NCI-H526 (cell line): ENCODE results near the gene EXOSC3.
A peak's percentile ranks its signal among the peaks of the same experiment; 100 is the strongest.
"Not testable (repeated sequence)": the region's sequence is repeated elsewhere in the genome, so short reads cannot be mapped to it uniquely, and the experiment has no call there.

Experiments used
- DNase-seq, 2 experiments: peaks; one replicate each; lab custom pipeline; 2025; lab: John Stamatoyannopoulos, UW

EXOSC3 gene

DNA sequence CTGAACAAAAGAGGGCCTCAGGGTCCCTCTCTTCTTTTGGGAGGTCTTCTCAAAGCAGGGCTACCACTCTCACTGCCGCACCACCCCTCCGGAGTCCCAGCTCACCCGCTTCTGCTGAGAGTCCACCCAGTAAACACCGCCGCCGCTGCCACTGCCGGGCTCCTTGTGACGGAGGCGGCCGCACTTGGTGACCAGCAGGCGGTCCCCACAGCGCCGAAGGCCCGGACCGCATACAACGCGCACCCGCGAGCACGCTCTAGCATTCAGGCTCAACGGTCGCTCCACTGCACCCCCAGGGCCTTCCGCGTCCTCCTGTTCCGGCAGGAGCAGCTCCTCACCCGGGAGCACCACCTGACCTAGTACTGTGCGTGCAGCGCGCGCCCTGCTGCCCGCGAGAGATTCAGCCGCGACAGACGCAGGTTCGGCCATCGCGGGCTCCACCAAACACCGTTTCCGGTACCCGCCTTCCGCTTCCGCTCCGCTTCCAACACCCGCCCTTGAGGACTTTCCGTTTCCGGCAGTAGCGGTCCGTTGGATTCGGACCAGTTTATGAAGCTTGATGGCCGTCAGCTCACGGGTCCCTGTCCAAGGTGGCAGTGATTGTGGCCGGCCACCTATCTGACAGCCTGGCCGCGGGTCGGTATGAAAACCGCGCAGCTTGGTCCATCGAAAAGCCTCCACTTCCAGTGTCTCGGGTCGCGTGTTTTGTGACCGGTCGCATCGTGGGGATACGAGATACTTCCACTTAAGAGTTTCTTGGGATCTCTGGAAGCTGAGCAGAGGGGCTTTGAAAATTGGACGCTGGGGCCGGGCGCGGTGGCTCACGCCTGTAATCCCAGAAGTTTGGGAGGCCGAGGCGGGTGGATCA, at the start of gene EXOSC3:
Gene EXOSC3, minus strand, starts transcription at position 449 of the 868 bp plus-strand sequence. Its CDS starts 20 bp downstream, at position 429.
- peak; percentile 82 to 94 for DNase-seq

- DNase-seq: no peak
Observed at GRCh38 chr9:37827483-37828165, 42.8 kb upstream of the EXOSC3 start.

DNA sequence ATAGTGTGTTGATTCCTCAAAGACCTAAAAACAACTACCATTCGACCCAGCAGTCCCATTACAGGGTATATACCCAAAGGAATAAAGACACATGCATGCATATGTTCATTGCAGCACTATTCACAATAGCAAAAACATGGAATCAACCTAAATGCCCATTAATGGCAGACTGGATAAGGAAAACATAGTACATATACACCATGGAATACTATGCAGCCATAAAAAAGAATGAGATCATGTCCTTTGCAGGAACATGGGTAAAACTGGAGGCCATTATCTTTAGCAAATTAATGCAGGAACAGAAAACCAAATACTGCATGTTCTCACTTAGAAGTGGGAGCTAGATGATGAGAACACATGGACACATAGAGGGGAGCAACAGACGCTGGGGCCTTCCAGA, 40.3 kb upstream of the EXOSC3 start:
- not testable (repeated sequence) for DNase-seq

DNA sequence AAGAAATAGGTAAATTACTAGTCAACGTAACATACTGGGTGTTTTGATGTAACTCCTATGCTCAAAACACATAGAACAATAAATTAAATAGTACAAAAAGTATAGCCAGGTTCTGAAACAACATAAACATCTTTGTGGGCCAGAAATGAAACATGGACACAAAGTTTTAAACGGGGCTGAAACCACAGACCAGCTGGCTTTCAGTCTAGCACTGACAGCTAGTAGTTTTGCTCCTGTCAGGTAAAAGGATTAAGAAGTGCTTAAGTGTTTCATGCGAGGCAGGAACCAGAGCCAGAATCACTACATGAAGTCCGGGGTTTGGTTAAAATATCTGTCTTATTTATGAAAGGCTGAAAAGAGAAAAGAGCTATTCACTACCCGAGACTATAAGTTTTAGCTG, 35.3 kb upstream of the EXOSC3 start:
- DNase-seq: no peak

GRCh38 chr9:37818849-37819248, 34.0 kb upstream of the EXOSC3 start:
- no peak for DNase-seq

GRCh38 chr9:37812773-37813379, 28.0 kb upstream of the EXOSC3 start:
- DNase-seq: no peak

DNA sequence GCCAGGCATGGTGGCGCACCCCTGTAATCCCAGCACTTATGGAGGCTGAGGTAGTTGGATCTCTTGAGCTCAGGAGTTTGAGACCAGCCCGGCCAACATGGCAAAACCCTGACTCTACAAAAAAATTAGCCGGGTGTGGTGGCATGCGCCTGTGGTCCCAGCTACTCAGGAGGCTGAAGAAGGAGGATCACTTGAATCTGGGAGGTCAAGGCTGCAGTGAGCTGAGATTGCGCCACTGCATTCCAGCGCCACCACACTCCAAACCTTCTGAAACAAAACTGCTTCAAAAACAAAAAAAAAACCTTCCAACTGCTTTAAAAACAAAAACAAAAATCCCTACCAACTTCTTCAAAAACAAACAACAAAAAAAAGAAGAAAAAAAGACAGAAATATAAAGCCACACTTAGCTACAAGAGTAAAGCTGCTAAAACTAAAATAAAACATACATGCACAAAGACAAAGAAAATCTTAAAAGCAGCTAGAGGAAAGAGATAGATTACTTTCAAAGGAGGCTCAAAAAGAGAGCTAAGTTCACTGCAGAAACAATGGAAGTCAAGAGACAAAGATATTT, 27.1 kb upstream of the EXOSC3 start:
- DNase-seq: no peak

- not testable (repeated sequence) for DNase-seq
Observed at GRCh38 chr9:37809676-37810075, 24.8 kb upstream of the EXOSC3 start.

- no peak for DNase-seq
Observed at GRCh38 chr9:37806271-37806670, 21.4 kb upstream of the EXOSC3 start.

- no peak for DNase-seq
Observed at GRCh38 chr9:37801959-37802711, 17.3 kb upstream of the EXOSC3 start.

- DNase-seq: peak in 1 of 2 experiments; percentile 70
Observed at GRCh38 chr9:37801287-37801850, 16.5 kb upstream of the EXOSC3 start.

DNA sequence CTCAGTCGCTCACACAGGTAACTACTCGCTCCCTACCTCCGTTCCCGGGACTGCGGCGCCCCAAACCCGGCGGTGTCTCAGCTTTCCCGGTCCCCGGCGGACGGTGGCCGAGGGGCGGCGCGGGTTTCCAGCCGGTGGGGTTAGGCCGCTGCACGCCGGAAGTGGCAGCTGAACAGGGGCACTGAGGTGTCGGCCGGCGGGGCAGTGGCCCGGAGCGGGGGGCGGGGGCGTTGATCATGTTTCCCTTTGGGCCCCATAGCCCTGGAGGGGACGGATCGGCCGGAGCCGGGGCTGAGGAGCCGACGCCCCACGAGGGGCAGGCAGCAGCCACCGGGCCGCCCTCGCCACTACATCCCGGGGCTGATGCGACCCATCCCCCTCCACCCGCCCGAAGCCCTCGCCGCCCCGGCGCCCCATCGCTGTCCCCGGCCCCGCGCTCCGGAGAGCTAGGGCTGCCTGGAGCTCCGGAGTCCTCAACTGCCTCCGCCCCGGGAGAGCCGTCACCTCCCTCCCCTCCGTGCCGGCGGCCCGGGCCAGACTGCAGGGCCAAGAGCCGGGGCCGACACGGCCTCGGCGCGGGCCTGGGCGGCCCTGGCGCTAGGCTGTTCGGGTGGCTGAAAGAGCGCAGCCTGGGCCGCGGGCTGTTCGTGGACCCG, 15.9 kb upstream of the EXOSC3 start, which contains the start of gene DCAF10:
Gene DCAF10, plus strand, starts transcription at position 167 of the 656 bp plus-strand sequence. Its CDS starts 70 bp downstream, at position 237.
- peak; percentile 63 to 92 for DNase-seq

DNA sequence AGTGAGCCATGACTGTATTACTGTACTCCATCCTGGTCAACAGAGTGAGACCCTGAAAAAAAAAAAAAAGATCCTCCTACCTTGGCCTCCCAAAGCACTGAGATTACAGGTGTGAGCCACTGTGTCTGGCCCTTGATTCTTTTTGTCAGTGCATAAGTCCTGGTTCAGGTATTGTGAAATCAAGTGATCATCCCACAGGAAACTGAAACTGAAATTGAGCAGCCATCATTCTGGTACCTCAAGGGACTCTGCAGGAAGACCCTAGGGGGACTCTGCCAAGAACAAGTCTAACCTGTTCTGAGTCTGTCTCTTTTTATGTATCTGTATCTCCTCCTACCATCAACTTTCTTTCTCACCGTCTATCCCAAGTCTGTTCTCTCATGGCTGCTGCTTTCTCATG, 13.8 kb upstream of the EXOSC3 start:
- no peak for DNase-seq

GRCh38 chr9:37796232-37796631, 11.4 kb upstream of the EXOSC3 start:
- no peak for DNase-seq

GRCh38 chr9:37792122-37792521, 7.3 kb upstream of the EXOSC3 start:
- DNase-seq: no peak

- no peak for DNase-seq
Observed at GRCh38 chr9:37790096-37790495, 5.2 kb upstream of the EXOSC3 start.

DNA sequence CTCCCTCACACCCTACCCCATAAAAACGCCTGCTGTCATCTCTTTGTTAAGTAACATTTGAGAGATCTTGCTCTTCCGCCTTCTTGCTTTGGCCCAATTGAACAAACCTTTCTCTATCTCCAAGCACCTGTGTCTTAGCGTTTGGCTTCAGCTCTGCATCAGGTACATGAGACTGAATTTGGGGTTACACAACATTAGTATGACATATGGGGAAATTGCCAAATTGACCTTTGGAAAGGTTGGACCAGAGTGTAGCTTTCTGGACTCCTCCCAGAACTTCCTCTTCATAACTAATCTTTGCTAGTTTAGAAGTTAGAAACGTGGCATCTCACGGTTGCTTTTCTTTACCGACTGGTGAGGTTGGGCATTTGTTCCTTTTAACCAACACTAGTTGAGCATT, 3.5 kb upstream of the EXOSC3 start:
- DNase-seq: no peak

DNA sequence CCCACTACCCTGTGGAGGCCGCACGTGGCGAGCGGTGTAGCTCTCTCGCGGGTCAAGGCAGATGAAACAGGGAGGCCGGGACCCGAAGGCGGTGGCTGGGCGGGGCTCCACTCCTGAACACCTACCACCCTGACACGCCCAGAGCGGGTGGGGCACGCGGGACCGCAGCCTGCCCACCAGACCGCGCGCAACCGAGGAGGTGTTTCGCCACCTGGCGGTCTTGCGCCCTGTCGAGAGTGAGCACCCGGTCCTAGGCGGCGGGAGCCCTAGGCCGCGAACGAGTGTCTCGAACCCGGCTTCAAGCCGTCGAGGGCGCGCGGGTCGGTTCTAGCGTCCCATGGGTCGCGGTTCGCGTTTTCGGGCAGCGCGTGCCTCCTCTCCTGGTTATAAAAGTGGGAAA, 2.2 kb upstream of the EXOSC3 start:
- DNase-seq: no peak

- peak in 1 of 2 experiments; percentile 38 for DNase-seq
Observed at GRCh38 chr9:37784291-37784615, 611 bp downstream of the EXOSC3 start.

DNA sequence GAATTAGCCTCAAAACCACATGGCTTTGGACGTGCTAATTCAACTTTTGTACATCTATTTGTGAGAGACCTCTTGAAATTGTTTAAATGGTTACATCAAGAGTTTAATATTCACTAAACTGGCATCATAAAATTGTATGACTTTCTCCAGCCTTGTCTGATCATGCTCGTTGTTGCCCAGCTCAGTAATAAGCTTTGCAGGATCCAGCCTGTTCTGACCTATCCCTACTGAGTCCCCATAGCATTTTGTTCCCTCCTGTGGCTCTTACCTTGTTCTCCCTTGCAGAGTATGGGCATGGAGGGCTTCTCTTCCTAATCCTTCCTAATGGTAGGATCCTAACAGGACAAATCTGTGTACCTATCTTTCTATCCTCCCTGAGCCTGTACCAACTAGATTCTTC, 6.3 kb downstream of the EXOSC3 start:
- no peak for DNase-seq

- DNase-seq: no peak
Observed at GRCh38 chr9:37776328-37776727, 8.5 kb downstream of the EXOSC3 start.
